ENCODE results near the gene MAGI2. TPM values are rescaled to one million over a fixed set of nuclear protein-coding genes. Genes with fewer than 3 reads are reported as not detected.

Gene MAGI2
- total and polyA plus RNA-seq, 2 of the 13 experiments (the other 11 are each of a cell fraction or from before 2014, with no cell fraction given): 1.5 to 3.8 TPM

DNA sequence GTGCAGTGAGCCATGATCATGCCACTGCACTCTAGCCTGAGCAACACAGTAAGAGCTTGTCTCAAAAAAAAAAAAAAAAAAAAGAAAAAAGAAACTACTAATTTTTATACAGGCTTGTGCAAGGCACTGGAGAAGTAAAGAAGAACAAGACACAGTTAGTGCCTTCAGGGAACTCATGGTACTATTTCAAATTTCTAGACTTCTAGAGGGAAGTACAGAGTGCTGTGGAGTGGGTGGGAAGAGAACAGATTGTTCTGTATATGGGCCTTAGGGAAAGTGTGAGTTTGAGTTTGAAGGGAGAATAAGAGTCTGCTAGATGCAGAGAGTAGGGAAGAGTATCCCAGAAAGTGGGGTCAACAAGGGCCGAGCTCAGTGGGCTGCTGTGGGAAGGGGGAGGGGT, 1420.1 kb downstream of the MAGI2 start (continued):
- TF ChIP-seq ZNF3 (CRISPR knock-in tag; IDR thresholded peaks at IDR 0.05): no peak
- TF ChIP-seq ZNF552 (CRISPR knock-in tag; IDR thresholded peaks at IDR 0.05; ENCODE audit: borderline replicate concordance): no peak
- TF ChIP-seq HNRNPUL1 (IDR thresholded peaks at IDR 0.05; ENCODE audit: low read depth, low read length): no peak
- TF ChIP-seq SOX13 (IDR thresholded peaks at IDR 0.05): no peak
- TF ChIP-seq SOX13 (CRISPR knock-in tag; conservative IDR thresholded peaks at IDR 0.05 in 1 of 2, IDR thresholded peaks at IDR 0.05 in 1 of 2): no peak
- no peak for TF ChIP-seq RBM22 (optimal IDR thresholded peaks at IDR 0.05; ENCODE audit: low read length)
- no peak for TF ChIP-seq POLR2A (IDR thresholded peaks at IDR 0.05; ENCODE audit: insufficient read depth in 1 of 2, low read depth in 2 of 2, low read length in 2 of 2)
- TF ChIP-seq ATAD3A (CRISPR knock-in tag; IDR thresholded peaks at IDR 0.05): no peak
- TF ChIP-seq GABPA (IDR thresholded peaks at IDR 0.05; ENCODE audit: low read depth, low read length): no peak
- no peak for TF ChIP-seq GABPA (CRISPR knock-in tag; IDR thresholded peaks at IDR 0.05; ENCODE audit: low read depth)
- TF ChIP-seq, protein P1, sequence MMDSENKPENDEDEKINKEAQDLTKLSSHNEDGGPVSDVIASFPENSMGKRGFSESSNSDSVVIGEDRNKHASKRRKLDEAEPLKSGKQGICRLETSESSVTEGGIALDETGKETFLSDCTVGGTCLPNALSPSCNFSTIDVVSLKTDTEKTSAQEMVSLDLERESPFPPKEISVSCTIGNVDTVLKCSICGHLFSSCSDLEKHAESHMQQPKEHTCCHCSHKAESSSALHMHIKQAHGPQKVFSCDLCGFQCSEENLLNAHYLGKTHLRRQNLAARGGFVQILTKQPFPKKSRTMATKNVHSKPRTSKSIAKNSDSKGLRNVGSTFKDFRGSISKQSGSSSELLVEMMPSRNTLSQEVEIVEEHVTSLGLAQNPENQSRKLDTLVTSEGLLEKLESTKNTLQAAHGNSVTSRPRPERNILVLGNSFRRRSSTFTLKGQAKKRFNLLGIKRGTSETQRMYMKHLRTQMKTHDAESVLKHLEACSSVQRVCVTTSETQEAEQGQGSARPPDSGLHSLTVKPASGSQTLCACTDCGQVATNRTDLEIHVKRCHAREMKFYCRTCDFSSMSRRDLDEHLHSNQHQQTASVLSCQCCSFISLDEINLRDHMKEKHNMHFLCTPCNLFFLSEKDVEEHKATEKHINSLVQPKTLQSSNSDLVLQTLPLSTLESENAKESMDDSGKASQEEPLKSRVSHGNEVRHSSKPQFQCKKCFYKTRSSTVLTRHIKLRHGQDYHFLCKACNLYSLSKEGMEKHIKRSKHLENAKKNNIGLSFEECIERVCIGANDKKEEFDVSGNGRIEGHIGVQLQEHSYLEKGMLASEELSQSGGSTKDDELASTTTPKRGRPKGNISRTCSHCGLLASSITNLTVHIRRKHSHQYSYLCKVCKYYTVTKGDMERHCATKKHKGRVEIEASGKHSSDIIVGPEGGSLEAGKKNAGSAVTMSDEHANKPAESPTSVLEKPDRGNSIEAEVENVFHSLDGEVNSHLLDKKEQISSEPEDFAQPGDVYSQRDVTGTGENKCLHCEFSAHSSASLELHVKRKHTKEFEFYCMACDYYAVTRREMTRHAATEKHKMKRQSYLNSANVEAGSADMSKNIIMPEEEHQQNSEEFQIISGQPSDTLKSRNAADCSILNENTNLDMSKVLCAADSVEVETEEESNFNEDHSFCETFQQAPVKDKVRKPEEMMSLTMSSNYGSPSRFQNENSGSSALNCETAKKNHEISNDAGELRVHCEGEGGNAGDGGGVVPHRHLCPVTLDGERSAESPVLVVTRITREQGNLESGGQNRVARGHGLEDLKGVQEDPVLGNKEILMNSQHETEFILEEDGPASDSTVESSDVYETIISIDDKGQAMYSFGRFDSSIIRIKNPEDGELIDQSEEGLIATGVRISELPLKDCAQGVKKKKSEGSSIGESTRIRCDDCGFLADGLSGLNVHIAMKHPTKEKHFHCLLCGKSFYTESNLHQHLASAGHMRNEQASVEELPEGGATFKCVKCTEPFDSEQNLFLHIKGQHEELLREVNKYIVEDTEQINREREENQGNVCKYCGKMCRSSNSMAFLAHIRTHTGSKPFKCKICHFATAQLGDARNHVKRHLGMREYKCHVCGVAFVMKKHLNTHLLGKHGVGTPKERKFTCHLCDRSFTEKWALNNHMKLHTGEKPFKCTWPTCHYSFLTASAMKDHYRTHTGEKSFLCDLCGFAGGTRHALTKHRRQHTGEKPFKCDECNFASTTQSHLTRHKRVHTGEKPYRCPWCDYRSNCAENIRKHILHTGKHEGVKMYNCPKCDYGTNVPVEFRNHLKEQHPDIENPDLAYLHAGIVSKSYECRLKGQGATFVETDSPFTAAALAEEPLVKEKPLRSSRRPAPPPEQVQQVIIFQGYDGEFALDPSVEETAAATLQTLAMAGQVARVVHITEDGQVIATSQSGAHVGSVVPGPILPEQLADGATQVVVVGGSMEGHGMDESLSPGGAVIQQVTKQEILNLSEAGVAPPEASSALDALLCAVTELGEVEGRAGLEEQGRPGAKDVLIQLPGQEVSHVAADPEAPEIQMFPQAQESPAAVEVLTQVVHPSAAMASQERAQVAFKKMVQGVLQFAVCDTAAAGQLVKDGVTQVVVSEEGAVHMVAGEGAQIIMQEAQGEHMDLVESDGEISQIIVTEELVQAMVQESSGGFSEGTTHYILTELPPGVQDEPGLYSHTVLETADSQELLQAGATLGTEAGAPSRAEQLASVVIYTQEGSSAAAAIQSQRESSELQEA (CRISPR knock-in tag; IDR thresholded peaks at IDR 0.05; ENCODE audit: not compliant biosample characterization): no peak
- TF ChIP-seq, protein P2, sequence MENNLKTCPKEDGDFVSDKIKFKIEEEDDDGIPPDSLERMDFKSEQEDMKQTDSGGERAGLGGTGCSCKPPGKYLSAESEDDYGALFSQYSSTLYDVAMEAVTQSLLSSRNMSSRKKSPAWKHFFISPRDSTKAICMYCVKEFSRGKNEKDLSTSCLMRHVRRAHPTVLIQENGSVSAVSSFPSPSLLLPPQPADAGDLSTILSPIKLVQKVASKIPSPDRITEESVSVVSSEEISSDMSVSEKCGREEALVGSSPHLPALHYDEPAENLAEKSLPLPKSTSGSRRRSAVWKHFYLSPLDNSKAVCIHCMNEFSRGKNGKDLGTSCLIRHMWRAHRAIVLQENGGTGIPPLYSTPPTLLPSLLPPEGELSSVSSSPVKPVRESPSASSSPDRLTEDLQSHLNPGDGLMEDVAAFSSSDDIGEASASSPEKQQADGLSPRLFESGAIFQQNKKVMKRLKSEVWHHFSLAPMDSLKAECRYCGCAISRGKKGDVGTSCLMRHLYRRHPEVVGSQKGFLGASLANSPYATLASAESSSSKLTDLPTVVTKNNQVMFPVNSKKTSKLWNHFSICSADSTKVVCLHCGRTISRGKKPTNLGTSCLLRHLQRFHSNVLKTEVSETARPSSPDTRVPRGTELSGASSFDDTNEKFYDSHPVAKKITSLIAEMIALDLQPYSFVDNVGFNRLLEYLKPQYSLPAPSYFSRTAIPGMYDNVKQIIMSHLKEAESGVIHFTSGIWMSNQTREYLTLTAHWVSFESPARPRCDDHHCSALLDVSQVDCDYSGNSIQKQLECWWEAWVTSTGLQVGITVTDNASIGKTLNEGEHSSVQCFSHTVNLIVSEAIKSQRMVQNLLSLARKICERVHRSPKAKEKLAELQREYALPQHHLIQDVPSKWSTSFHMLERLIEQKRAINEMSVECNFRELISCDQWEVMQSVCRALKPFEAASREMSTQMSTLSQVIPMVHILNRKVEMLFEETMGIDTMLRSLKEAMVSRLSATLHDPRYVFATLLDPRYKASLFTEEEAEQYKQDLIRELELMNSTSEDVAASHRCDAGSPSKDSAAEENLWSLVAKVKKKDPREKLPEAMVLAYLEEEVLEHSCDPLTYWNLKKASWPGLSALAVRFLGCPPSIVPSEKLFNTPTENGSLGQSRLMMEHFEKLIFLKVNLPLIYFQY (CRISPR knock-in tag; IDR thresholded peaks at IDR 0.05; ENCODE audit: borderline replicate concordance): no peak
- TF ChIP-seq, protein P3, sequence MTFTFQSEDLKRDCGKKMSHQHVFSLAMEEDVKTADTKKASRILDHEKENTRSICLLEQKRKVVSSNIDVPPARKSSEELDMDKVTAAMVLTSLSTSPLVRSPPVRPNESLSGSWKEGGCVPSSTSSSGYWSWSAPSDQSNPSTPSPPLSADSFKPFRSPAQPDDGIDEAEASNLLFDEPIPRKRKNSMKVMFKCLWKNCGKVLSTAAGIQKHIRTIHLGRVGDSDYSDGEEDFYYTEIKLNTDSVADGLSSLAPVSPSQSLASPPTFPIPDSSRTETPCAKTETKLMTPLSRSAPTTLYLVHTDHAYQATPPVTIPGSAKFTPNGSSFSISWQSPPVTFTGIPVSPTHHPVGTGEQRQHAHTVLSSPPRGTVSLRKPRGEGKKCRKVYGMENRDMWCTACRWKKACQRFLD (CRISPR knock-in tag; IDR thresholded peaks at IDR 0.05; ENCODE audit: borderline replicate concordance): no peak
- TF ChIP-seq FLYWCH1 (CRISPR knock-in tag; IDR thresholded peaks at IDR 0.05): no peak
- no peak for TF ChIP-seq RELA (CRISPR knock-in tag; IDR thresholded peaks at IDR 0.05)
- TF ChIP-seq SMARCE1 (IDR thresholded peaks at IDR 0.05; ENCODE audit: borderline replicate concordance): no peak
